HEK293 (cell line): ENCODE results near the gene PHLDB1.
A peak's percentile ranks its signal among the peaks of the same experiment; 100 is the strongest.

Experiments
- CTCF ChIA-PET: fragments of 350-600 bp; formaldehyde crosslinking; extraction: SDS; loops from one replicate; lab custom pipeline; 2021; ENCODE audit warnings: antibody characterized with exemption; lab: Yijun Ruan, JAX
- POLR2A ChIA-PET: fragments of 300-600 bp; formaldehyde crosslinking; extraction: SDS; loops from one replicate; lab custom pipeline; 2020; ENCODE audit warnings: antibody characterized with exemption, inconsistent platforms; lab: Yijun Ruan, JAX
- H3K27ac ChIP-seq: fragments of 200-500 bp; sonication (Bioruptor generic); 2 replicates; pipeline ENCODE4 v1.5.1; 2014; ENCODE audit warnings: low read depth, low read length, control low read depth, inconsistent platforms; ENCODE audit errors: extremely low read depth
- H3K36me3 ChIP-seq, 2 experiments: fragments of 200-500 bp in 1 of 2; sonication (Bioruptor generic) in 1 of 2; 1 replicate in 1 of 2; 2 replicates in 1 of 2; pipeline ENCODE4 v1.5.1; 2014 to 2017; ENCODE audit warnings: inconsistent platforms in 2 of 2, low read length in 2 of 2; ENCODE audit not compliant: control insufficient read depth in 2 of 2, insufficient read depth in 1 of 2
- H3K4me1 ChIP-seq: fragments of 200-500 bp; sonication (Bioruptor generic); 2 replicates; pipeline ENCODE4 v1.5.1; 2014; ENCODE audit warnings: mild to moderate bottlenecking, low read length, inconsistent platforms; ENCODE audit not compliant: control insufficient read depth, insufficient read depth
- H3K4me3 ChIP-seq: 2 replicates; pipeline ENCODE4 v1.5.1; 2011; ENCODE audit warnings: low read depth, mild to moderate bottlenecking, control low read depth, low read length, moderate library complexity
- H3K9me3 ChIP-seq: fragments of 200-500 bp; sonication (Bioruptor generic); 2 replicates; pipeline ENCODE4 v1.5.1; 2014; ENCODE audit warnings: low read depth, low read length, inconsistent platforms; ENCODE audit not compliant: control insufficient read depth, insufficient read depth
- AEBP2 ChIP-seq: fragments of 450-650 bp; formaldehyde crosslinking; IDR thresholded peaks from 2 replicates; pipeline ENCODE4 v1.5.1; 2016; ENCODE audit warnings: missing biosample characterization, missing genetic modification characterization, borderline replicate concordance
- KLF9 ChIP-seq: fragments of 450-650 bp; formaldehyde crosslinking; IDR thresholded peaks from 2 replicates; pipeline ENCODE4 v1.5.1; 2016; ENCODE audit warnings: missing biosample characterization, missing genetic modification characterization, low read depth
- PRDM1 ChIP-seq: fragments of 450-650 bp; formaldehyde crosslinking; IDR thresholded peaks from 2 replicates; pipeline ENCODE4; 2016; ENCODE audit warnings: missing biosample characterization, missing genetic modification characterization
- REPIN1 ChIP-seq: fragments of 450-650 bp; formaldehyde crosslinking; IDR thresholded peaks from 2 replicates; pipeline ENCODE4 v1.5.1; 2017; ENCODE audit warnings: missing biosample characterization, missing genetic modification characterization, low read depth
- SETDB1 ChIP-seq: IDR thresholded peaks from one replicate; pipeline ENCODE4 v1.6.1; 2017; ENCODE audit warnings: mild to moderate bottlenecking, low read length, moderate library complexity, mixed read lengths; ENCODE audit not compliant: insufficient read length
- SP3 ChIP-seq: fragments of 450-650 bp; formaldehyde crosslinking; IDR thresholded peaks from 2 replicates; pipeline ENCODE4 v1.5.1; 2016; ENCODE audit warnings: missing biosample characterization, missing genetic modification characterization
- SP7 ChIP-seq: fragments of 450-650 bp; formaldehyde crosslinking; IDR thresholded peaks from 2 replicates; pipeline ENCODE4 v1.5.1; 2016; ENCODE audit warnings: missing biosample characterization, missing genetic modification characterization
- ZEB2 ChIP-seq: fragments of 450-650 bp; formaldehyde crosslinking; IDR thresholded peaks from 2 replicates; pipeline ENCODE4 v1.5.1; 2016; ENCODE audit warnings: missing biosample characterization, missing genetic modification characterization
- ZNF23 ChIP-seq: fragments of 450-650 bp; formaldehyde crosslinking; IDR thresholded peaks from 2 replicates; pipeline ENCODE4 v1.5.1; 2016; ENCODE audit warnings: missing biosample characterization, missing genetic modification characterization, borderline replicate concordance
- ZNF248 ChIP-seq: fragments of 450-650 bp; formaldehyde crosslinking; IDR thresholded peaks from 2 replicates; pipeline ENCODE4 v1.5.1; 2017; ENCODE audit warnings: missing biosample characterization, missing genetic modification characterization
- ZNF292 ChIP-seq: fragments of 450-650 bp; formaldehyde crosslinking; IDR thresholded peaks from 2 replicates; pipeline ENCODE4 v1.5.1; 2016; ENCODE audit warnings: low read depth, missing biosample characterization, missing genetic modification characterization, borderline replicate concordance
- ZNF324 ChIP-seq: fragments of 450-650 bp; formaldehyde crosslinking; IDR thresholded peaks from 2 replicates; pipeline ENCODE4 v1.5.1; 2016; ENCODE audit warnings: missing biosample characterization, missing genetic modification characterization
- ZNF394 ChIP-seq: fragments of 450-650 bp; formaldehyde crosslinking; IDR thresholded peaks from 2 replicates; pipeline ENCODE4 v1.5.1; 2016; ENCODE audit warnings: missing biosample characterization, missing genetic modification characterization, mild to moderate bottlenecking, moderate library complexity, borderline replicate concordance
- ZNF558 ChIP-seq: fragments of 450-650 bp; formaldehyde crosslinking; IDR thresholded peaks from 2 replicates; pipeline ENCODE4 v1.5.1; 2016; ENCODE audit warnings: missing biosample characterization, missing genetic modification characterization
- ZNF660 ChIP-seq: fragments of 450-650 bp; IDR thresholded peaks from 2 replicates; pipeline ENCODE4 v1.5.1; 2018; ENCODE audit warnings: missing biosample characterization, mild to moderate bottlenecking, missing genetic modification characterization
- ZNF664 ChIP-seq: fragments of 450-650 bp; formaldehyde crosslinking; IDR thresholded peaks from 2 replicates; pipeline ENCODE4 v1.5.1; 2016; ENCODE audit warnings: missing biosample characterization, missing genetic modification characterization
- ZNF747 ChIP-seq: fragments of 450-650 bp; formaldehyde crosslinking; IDR thresholded peaks from 2 replicates; pipeline ENCODE4 v1.5.1; 2016; ENCODE audit warnings: missing biosample characterization, missing genetic modification characterization
- TF ChIP-seq, protein P1 (sequence below): fragments of 450-650 bp; formaldehyde crosslinking; IDR thresholded peaks from 2 replicates; pipeline ENCODE4 v1.5.1; 2016; ENCODE audit warnings: missing biosample characterization, missing genetic modification characterization, borderline replicate concordance

PHLDB1 gene

DNA sequence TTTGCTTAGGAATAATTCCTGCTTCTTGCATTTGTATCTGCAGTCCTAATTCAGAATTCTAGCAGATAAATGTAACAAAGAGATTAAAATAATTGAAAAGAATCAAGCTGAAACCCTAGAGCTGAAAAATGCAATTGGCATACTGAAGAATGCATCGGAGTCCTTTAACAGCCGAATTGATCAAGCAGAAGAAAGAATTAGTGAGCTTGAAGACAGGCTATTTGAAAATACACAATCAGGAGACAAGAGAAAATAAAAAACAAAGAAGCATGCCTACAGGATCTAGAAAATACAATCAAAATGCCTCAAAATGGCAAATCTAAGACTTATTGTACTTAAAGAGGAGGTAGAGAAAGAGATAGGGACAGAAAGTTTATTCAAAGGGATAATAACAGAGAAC is 63.8 kb downstream of the PHLDB1 start:
- Histone ChIP-seq H3K4me1 (no peaks in the 10 kb centered on the region), H3K36me3 (no peaks in the 10 kb centered on the region), H3K4me3 (no peak overlapping the region), H3K9me3 (no peaks in the 10 kb centered on the region), H3K27ac (no peak overlapping the region)
- TF ChIP-seq, protein P1, sequence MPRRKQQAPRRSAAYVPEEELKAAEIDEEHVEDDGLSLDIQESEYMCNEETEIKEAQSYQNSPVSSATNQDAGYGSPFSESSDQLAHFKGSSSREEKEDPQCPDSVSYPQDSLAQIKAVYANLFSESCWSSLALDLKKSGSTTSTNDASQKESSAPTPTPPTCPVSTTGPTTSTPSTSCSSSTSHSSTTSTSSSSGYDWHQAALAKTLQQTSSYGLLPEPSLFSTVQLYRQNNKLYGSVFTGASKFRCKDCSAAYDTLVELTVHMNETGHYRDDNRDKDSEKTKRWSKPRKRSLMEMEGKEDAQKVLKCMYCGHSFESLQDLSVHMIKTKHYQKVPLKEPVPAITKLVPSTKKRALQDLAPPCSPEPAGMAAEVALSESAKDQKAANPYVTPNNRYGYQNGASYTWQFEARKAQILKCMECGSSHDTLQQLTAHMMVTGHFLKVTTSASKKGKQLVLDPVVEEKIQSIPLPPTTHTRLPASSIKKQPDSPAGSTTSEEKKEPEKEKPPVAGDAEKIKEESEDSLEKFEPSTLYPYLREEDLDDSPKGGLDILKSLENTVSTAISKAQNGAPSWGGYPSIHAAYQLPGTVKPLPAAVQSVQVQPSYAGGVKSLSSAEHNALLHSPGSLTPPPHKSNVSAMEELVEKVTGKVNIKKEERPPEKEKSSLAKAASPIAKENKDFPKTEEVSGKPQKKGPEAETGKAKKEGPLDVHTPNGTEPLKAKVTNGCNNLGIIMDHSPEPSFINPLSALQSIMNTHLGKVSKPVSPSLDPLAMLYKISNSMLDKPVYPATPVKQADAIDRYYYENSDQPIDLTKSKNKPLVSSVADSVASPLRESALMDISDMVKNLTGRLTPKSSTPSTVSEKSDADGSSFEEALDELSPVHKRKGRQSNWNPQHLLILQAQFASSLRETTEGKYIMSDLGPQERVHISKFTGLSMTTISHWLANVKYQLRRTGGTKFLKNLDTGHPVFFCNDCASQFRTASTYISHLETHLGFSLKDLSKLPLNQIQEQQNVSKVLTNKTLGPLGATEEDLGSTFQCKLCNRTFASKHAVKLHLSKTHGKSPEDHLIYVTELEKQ (tag by site-specific recombination), result no peak
- no peak for TF ChIP-seq PRDM1 (tag by site-specific recombination)
- no peak for TF ChIP-seq ZNF664 (tag by site-specific recombination)
- TF ChIP-seq ZEB2 (tag by site-specific recombination), result no peak
- no peak for TF ChIP-seq ZNF248
- TF ChIP-seq SETDB1, result peak; percentile 14
- ChIA-PET CTCF (interaction anchor here (0.6 to 1.4 kb wide), 5 partner anchors 9 to 526 kb away, joined by 3 to 6 read pairs (median 4); no protein-coding TSS in a partner anchor), POLR2A (no interaction called here)

- Histone ChIP-seq H3K27ac (no peak overlapping the region), H3K4me3 (no peak overlapping the region), H3K9me3 (no peaks in the 10 kb centered on the region), H3K36me3 (no peaks in the 10 kb centered on the region), H3K4me1 (no peaks in the 10 kb centered on the region)
- TF ChIP-seq AEBP2 (tag by site-specific recombination) (no peak), ZNF747 (no peak), ZNF324 (tag by site-specific recombination) (no peak), KLF9 (tag by site-specific recombination) (no peak), ZNF292 (tag by site-specific recombination) (no peak), ZNF394 (tag by site-specific recombination) (no peak), ZNF660 (tag by site-specific recombination) (no peak), ZNF558 (tag by site-specific recombination) (no peak), SP7 (tag by site-specific recombination) (no peak), SP3 (tag by site-specific recombination) (no peak), ZNF23 (tag by site-specific recombination) (no peak), REPIN1 (tag by site-specific recombination) (no peak)
- POLR2A ChIA-PET, result no interaction called here
- CTCF ChIA-PET, result interaction anchor here (0.6 to 1.0 kb wide), 3 partner anchors 15 to 78 kb away, joined by 3 to 4 read pairs (median 3); no protein-coding TSS in a partner anchor
Observed at GRCh38 chr11:118672846-118673245, 65.4 kb downstream of the PHLDB1 start.
